HEK293T (cell line): ENCODE results near the gene HBQ1.

Experiments
- ARNT ChIP-seq: fragments of 450-650 bp; IDR thresholded peaks from 2 replicates; pipeline ENCODE4 v1.6.1; 2017; ENCODE audit warnings: mild to moderate bottlenecking
- BHLHE40 ChIP-seq: fragments of 450-650 bp; IDR thresholded peaks from 2 replicates; pipeline ENCODE4 v1.6.1; 2016; ENCODE audit warnings: mild to moderate bottlenecking, moderate library complexity, borderline replicate concordance
- CTBP1 ChIP-seq: fragments of 450-650 bp; IDR thresholded peaks from 2 replicates; pipeline ENCODE4 v1.6.1; 2016; ENCODE audit warnings: borderline replicate concordance
- FOXA1 ChIP-seq: fragments of 450-650 bp; IDR thresholded peaks from 2 replicates; pipeline ENCODE4 v1.6.1; 2016; ENCODE audit warnings: mild to moderate bottlenecking
- FOXK2 ChIP-seq: fragments of 450-650 bp; IDR thresholded peaks from 2 replicates; pipeline ENCODE4 v1.6.1; 2016; ENCODE audit warnings: mild to moderate bottlenecking
- PKNOX1 ChIP-seq: fragments of 450-650 bp; IDR thresholded peaks from 2 replicates; pipeline ENCODE4 v1.6.1; 2016
- SP1 ChIP-seq: fragments of 450-650 bp; IDR thresholded peaks from 2 replicates; pipeline ENCODE4 v1.6.1; 2017
- ZNF384 ChIP-seq: fragments of 450-650 bp; IDR thresholded peaks from 2 replicates; pipeline ENCODE4 v1.6.1; 2016

- no peak for TF ChIP-seq ZNF384
- TF ChIP-seq FOXA1: no peak
- TF ChIP-seq BHLHE40: no peak
- TF ChIP-seq PKNOX1: no peak
- TF ChIP-seq ARNT: no peak
- no peak for TF ChIP-seq SP1
- no peak for TF ChIP-seq FOXK2
- no peak for TF ChIP-seq CTBP1
These were observed 48.8 kb downstream of the HBQ1 start, which contains the start of gene LUC7L for GRCh38 chr16:228852-229730.
